Inflammatory macrophage treated with lipopolysaccharide for 4 hours (primary cell): Measurements from ENCODE around the gene CCDC61.
A peak's percentile ranks its signal among the peaks of the same experiment; 100 is the strongest.

ENCODE experiments used
- DNase-seq: peaks from one replicate; pipeline ENCODE4 v3.0.0-alpha.2; 2020

CCDC61 gene

DNA sequence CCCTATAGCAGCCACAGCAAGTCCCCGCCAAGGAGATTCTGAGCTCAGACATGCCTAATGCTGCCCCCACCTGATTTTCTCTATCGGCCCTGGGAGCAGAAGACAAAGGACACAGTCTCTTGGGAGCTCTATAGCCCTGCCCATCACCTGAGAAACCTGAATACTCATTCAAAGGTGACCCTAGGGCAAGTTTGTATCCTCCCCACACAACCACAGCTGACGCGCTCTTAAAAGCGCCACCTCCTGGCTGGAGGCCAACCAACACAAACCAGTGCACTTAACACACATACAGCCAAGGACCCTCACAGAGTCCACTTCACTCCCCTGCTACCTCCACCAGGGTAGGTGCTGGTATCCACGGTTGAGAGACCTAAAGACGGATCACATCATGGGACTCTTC is 54.3 kb downstream of the CCDC61 start:
- no peak for DNase-seq

GRCh38 chr19:46052896-46053295 is 57.6 kb downstream of the CCDC61 start:
- no peak for DNase-seq

DNA sequence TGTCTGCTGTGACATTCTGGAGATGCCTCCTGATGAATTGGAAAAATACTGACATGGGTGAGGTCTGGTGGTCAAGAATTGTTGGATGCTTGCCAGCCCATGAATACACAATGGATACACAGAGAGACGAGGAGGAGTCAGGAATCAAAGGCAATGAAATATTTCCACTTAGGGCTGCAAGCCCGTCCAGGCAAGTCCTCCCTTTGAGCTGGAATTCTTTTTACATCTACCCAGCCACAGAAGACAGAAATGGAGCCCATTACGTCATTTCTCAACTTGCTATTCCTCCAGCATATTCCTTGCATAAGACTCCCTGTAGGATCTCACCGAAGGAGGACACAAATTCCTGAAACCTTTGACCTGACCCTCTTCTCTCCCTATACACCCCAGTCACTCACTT is 61.3 kb downstream of the CCDC61 start:
- DNase-seq = no peak

DNA sequence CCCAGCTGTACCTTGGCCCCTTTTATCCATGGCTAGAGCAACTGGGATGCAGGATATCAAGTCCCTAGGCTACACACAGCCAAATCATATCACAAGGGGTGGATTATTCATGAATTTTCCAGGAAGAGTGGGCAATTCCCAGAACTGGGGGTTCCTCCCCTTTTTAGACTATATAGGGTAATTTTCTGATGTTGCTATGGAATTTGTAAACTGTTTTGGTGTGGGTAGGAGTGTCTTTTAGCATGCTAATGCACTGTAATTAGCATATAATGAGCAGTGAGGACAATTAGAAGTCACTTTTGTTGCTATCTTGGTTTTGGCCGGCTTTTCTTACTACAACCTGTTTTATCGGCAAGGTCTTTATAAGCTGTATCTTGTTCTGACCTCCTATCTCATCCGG is 63.5 kb downstream of the CCDC61 start:
- DNase-seq = no peak

DNA sequence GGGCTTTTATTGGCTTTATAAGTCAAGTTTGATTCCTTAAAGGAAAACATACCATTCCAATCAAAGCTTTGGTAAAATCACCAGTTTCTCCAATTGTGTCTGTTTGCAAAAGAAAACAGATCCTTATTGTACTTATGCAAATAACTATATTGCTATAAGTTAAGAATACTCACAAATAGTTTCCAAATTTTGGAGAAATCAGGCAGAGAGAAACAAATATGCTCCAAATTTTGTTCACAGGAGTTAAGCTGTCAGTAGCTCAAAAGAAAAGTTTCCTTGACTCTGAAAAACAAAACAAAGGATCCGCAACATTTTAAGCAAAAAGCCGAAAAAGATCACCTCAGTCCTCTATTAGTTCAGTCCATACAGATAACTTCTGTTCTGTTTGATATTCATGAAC is 64.7 kb downstream of the CCDC61 start:
- no peak for DNase-seq

DNA sequence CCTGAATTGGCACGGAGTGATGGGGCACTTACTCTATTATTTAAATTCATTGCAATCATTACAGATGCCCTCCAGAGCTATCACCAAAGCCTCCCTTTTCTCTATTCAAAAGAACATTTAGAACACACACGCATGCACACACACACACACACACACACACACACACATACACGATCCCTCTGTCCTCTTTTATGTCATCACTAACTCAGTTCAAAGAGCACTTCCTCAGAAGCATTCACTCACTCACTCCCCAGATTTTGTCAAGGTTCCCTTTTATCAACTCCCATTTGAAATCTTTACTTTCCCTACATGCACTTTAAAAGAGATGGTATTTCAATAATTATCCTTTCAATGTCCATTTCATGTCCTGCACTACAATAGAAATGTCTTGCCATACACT is 67.9 kb downstream of the CCDC61 start:
- peak; percentile 23 for DNase-seq

- no peak for DNase-seq
Observed at GRCh38 chr19:46065486-46066071, 70.3 kb downstream of the CCDC61 start.

- peak; percentile 32 for DNase-seq
Observed at GRCh38 chr19:46066471-46066870, 71.2 kb downstream of the CCDC61 start.

DNA sequence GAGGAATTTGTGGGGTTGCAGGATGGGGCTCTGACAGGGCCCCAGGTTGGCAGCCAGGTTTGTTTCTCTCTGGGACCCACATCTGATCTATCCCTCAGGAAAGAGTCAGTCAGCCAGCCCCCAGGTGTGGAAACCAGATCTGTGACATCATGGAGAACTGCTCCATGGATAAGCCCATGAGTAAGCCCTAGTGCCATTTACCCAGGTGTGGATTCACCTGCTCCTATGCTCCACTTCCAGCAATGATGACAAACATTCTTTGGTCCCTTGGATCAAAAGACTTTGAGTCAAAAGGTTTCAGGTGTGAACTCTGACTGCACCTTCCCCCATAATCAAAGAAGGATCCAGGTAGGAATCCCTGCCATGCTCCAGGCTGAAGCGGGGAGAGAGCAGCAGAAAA is 72.4 kb downstream of the CCDC61 start:
- DNase-seq = no peak
